PFSK-1 (cell line): ENCODE measurements around the gene MTG1.

Source experiments
- FOXP2 ChIP-seq: optimal IDR thresholded peaks from 2 replicates; pipeline ENCODE3; 2011; ENCODE audit warnings: borderline replicate concordance, control low read depth, inconsistent platforms; ENCODE audit not compliant: insufficient read depth; ENCODE audit errors: extremely low read length, extremely low read depth
- POLR2AphosphoS5 ChIP-seq: IDR thresholded peaks from 2 replicates; pipeline ENCODE4 v1.6.1; 2012; ENCODE audit warnings: low read depth, mild to moderate bottlenecking, control low read depth, low read length, moderate library complexity
- REST ChIP-seq, 2 experiments: IDR thresholded peaks; 2 replicates each; pipeline versions ENCODE4 v1.6.1 to v1.8.0; 2011 to 2012; ENCODE audit warnings: low read depth in 2 of 2, low read length in 2 of 2, control low read depth in 1 of 2, inconsistent platforms in 1 of 2, mild to moderate bottlenecking in 1 of 2, moderate library complexity in 1 of 2; ENCODE audit not compliant: insufficient read depth in 1 of 2
- SIN3A ChIP-seq: IDR thresholded peaks from 2 replicates; pipeline ENCODE4 v1.6.1; 2012; ENCODE audit warnings: mild to moderate bottlenecking, low read length, moderate library complexity, borderline replicate concordance; ENCODE audit not compliant: insufficient read depth
- TAF1 ChIP-seq: IDR thresholded peaks from 2 replicates; pipeline ENCODE4 v1.6.1; 2012; ENCODE audit warnings: low read length, control low read depth, borderline replicate concordance; ENCODE audit not compliant: insufficient read depth

The MTG1 gene

GRCh38 chr10:133458710-133459453 is 64.9 kb downstream of the MTG1 start:
- TF ChIP-seq FOXP2 (no peak), POLR2AphosphoS5 (no peak), SIN3A (no peak), TAF1 (no peak), REST (IDR thresholded peaks at IDR 0.05; ENCODE audit: insufficient read depth in 1 of 2, low read depth in 2 of 2, low read length in 2 of 2) (no peak)

- TF ChIP-seq FOXP2 = no peak
- TF ChIP-seq SIN3A = no peak
- no peak for TF ChIP-seq TAF1
- TF ChIP-seq REST (IDR thresholded peaks at IDR 0.05; ENCODE audit: insufficient read depth in 1 of 2, low read depth in 2 of 2, low read length in 2 of 2) = no peak
- TF ChIP-seq POLR2AphosphoS5 = no peak
These were observed 65.7 kb downstream of the MTG1 start for GRCh38 chr10:133459454-133460207.

DNA sequence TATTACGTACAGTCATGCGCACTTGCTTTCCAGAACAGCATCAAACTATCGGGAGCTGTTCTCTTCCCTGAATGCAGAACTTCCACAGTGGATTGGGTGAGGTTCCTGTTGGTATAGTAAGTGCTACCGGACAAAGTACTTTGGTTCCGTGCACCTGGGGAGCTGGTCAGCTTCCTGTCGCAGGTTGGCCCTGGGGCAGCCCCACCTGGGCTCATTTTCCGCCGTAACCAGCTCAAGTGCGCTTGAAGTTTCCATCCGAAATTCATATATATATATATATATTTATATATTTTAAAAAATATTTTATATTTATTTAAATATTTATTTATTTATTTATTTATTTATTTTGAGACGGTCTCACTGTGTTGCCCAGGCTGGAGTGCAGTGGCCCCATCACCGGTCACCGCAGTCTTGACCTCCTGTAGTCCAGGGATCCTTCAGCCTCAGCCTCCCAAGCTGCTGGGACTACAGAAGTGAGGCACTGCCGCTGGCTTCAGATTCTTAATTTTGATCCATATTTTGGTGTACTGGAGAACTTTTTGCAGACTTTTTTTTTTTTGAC is 66.3 kb downstream of the MTG1 start:
- no peak for TF ChIP-seq SIN3A
- no peak for TF ChIP-seq TAF1
- no peak for TF ChIP-seq REST (IDR thresholded peaks at IDR 0.05; ENCODE audit: insufficient read depth in 1 of 2, low read depth in 2 of 2, low read length in 2 of 2)
- no peak for TF ChIP-seq POLR2AphosphoS5
- TF ChIP-seq FOXP2 = no peak

- TF ChIP-seq TAF1 (no peak), SIN3A (no peak), REST (IDR thresholded peaks at IDR 0.05; ENCODE audit: insufficient read depth in 1 of 2, low read depth in 2 of 2, low read length in 2 of 2) (no peak), FOXP2 (no peak), POLR2AphosphoS5 (no peak)
These were observed 67.1 kb downstream of the MTG1 start for GRCh38 chr10:133461027-133461426.
